GM10266 (cell line): ENCODE results near the gene PRKG1.
A peak's percentile ranks its signal among the peaks of the same experiment; 100 is the strongest.

Experiments used
- DNase-seq: peaks from one replicate; pipeline ENCODE4 v3.0.0; 2012; ENCODE audit errors: extremely low spot score
- CTCF ChIP-seq: IDR thresholded peaks from 2 replicates; pipeline ENCODE4 v1.5.1; 2012; ENCODE audit warnings: mild to moderate bottlenecking, low read depth; ENCODE audit not compliant: control insufficient read depth, insufficient read depth; ENCODE audit errors: missing control alignments

The PRKG1 gene

DNA sequence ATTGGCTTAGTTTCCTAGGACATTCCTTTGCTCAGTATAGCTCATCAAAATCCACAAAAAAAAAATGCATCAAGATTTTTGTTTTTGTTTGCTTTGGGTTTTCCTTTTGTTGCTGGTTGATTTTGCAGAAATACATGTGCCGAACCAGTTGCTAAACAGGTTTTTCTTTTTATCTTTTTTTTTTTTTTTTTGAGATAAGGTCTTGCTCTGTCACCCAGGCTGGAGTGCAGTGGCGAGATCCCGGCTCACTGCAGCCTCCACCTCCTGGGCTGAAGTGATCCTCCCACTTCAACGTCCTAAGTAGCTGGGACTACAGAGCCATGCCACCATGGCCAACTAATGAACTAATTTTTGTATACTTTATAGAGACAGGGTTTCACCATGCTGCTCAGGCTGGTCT, 616.8 kb downstream of the PRKG1 start:
- no peak for DNase-seq
- TF ChIP-seq CTCF = no peak

- DNase-seq = no peak
- TF ChIP-seq CTCF = no peak
Observed at GRCh38 chr10:51694086-51694768, 619.9 kb downstream of the PRKG1 start.

DNA sequence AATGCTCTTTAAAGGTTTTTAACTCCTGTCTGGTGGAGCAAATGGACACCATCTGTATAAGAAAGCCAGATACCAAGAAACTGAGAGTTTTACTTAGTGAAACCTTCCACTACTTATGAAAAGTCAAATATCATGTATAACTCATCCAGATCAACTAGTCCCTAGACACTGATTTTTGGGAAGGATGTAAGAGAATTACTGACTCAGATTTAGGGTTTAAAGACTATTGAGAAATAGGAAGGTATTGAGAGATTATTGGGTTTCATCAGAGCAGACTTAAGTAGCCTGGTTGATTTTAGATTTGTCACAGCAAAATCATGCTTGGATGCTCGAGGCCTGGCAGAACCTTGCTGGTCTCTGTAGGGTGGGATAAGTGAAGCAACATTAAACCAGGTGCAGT, 622.0 kb downstream of the PRKG1 start:
- no peak for DNase-seq
- TF ChIP-seq CTCF = no peak

DNA sequence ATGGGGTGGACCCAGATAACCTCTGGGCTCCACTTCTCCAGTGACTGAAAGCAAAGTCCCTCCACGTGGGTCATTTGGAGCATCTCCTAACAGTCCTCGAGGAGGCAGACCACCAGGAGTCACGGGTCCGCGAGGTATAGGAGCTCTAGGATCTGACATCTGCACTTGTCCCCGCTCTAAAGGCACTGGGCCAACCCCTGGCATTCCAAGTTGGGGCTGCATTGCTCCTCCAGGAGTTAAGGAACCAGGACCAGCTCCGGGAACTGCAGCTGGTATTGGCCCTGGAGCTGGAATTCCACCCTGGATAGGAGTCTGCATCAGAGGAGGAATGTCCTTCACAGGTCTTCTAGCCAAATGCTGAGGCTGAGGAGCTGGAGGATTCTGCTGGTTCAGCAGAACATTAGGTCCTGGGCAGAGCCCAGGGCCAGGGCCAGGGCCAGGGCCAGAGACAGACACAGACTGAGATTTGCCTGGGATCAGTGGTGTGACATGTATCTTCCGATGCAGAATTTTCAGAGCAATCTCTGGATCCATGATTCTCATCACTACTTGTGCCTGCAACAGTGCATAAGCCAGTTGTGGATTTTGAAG, 624.3 kb downstream of the PRKG1 start:
- DNase-seq = no peak
- no peak for TF ChIP-seq CTCF

DNA sequence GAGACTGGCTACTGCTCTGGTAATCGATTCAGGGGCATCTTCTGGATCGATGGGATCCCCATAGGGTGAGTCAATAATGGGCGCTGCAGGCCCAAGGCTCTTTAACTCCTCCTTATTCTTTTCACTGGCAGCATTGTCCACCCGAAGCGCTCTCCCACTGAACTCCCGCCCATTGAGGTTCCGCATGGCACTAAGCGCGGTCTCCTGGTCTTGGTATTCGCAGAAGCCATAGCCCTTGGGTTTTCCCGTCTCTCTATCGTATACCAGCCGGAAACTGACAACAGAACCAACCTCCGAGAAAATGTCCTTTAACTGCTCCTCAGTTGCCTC, 624.8 kb downstream of the PRKG1 start:
- DNase-seq = no peak
- no peak for TF ChIP-seq CTCF

DNA sequence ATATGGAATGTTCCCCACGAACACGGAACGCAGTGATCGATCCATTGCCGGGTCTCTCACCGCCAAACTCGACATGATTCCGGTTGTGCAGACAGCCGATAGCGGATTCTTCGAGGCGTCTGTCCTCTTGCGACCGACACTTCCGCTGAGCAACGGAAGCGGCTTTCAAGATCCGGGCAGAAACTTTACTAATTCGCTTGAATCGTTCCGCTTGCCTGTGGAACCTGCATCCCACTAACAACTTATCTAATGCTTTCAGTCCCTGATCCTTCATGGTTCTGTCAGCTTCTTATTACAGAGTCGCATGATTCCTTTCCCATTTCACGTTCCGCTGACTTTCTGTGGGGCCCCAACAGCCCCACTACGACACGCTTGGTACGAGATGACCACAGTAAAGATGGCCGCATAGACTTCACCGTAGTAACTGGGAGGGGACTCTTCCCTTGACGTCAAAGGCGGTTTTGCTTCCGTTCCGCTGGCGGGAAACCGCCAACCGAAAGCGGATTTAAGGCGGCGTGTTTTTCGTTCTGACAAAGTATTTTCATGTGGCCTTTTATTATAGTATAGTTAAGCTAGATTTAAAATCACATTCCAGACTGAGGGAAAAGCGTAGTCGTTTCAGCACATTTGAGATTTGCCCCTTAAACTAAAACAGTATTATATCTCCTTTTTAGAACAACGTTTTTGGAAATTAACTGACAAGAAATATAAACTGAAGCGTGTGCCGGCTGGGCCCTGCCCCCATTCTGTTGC, 625.4 kb downstream of the PRKG1 start, which contains the start of gene CSTF2T:
Gene CSTF2T (minus strand): TSS at position 121 of the 753 bp plus-strand sequence. CDS start 46 bp downstream, at position 75.
- TF ChIP-seq CTCF = no peak
- peak; percentile 61 for DNase-seq
